ENCODE measurements around the gene GLRX5. TPM values are rescaled to one million over a fixed set of nuclear protein-coding genes. Genes with fewer than 3 reads are reported as not detected.

GLRX5 gene
- total RNA-seq, 2 donors from 2014 or later: 62.4 to 63.4 TPM

- TF ChIP-seq, protein P1, sequence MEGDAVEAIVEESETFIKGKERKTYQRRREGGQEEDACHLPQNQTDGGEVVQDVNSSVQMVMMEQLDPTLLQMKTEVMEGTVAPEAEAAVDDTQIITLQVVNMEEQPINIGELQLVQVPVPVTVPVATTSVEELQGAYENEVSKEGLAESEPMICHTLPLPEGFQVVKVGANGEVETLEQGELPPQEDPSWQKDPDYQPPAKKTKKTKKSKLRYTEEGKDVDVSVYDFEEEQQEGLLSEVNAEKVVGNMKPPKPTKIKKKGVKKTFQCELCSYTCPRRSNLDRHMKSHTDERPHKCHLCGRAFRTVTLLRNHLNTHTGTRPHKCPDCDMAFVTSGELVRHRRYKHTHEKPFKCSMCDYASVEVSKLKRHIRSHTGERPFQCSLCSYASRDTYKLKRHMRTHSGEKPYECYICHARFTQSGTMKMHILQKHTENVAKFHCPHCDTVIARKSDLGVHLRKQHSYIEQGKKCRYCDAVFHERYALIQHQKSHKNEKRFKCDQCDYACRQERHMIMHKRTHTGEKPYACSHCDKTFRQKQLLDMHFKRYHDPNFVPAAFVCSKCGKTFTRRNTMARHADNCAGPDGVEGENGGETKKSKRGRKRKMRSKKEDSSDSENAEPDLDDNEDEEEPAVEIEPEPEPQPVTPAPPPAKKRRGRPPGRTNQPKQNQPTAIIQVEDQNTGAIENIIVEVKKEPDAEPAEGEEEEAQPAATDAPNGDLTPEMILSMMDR (conservative IDR thresholded peaks at IDR 0.05): no peak
- H3K4me1 Mint-ChIP-seq: no peaks in the 10 kb centered on the region
- Histone ChIP-seq H3K4me1 (ENCODE audit: control insufficient read depth, insufficient read depth, low read length) (peaks cover 3% of the 10 kb centered on the region), H3K9me3 (ENCODE audit: control insufficient read depth, low read length) (no peaks in the 10 kb centered on the region), H3K27me3 (ENCODE audit: control insufficient read depth, insufficient read depth, low read length, poor library complexity, severe bottlenecking) (no peaks in the 10 kb centered on the region), H3K9ac (ENCODE audit: extremely low read depth, low read length, poor library complexity, severe bottlenecking) (no peak overlapping the region), H3K27ac (ENCODE audit: low read depth, low read length) (no peak overlapping the region), H3K36me3 (ENCODE audit: control insufficient read depth, insufficient read depth, low read length) (no peaks in the 10 kb centered on the region), H3K4me3 (ENCODE audit: low read length) (no peak overlapping the region)
- H3K36me3 Mint-ChIP-seq (ENCODE audit: low read depth): peaks cover 6% of the 10 kb centered on the region
- no peak overlapping the region for H3K27ac Mint-ChIP-seq
- peaks cover 3% of the 10 kb centered on the region for H3K9me3 Mint-ChIP-seq
- peak; percentile 5 for DNase-seq
- 90 to 97% methylated on average over 9 to 10 of the region's 10 CpGs for WGBS, 2 experiments (ENCODE audit: insufficient coverage in 1 of 2, insufficient read length in 1 of 2)
- H3K27me3 Mint-ChIP-seq (ENCODE audit: insufficient read depth): peaks cover 16% of the 10 kb centered on the region
- no peak overlapping the region for H3K4me3 Mint-ChIP-seq
Measured at GRCh38 chr14:95555053-95555452, 20.2 kb downstream of the GLRX5 start.

GRCh38 chr14:95557291-95557690 lies 22.4 kb downstream of the GLRX5 start:
- H3K9ac ChIP-seq (ENCODE audit: extremely low read depth, low read length, poor library complexity, severe bottlenecking): no peak overlapping the region
- H3K4me3 Mint-ChIP-seq: no peak overlapping the region
- H3K27ac Mint-ChIP-seq: no peak overlapping the region
- H3K4me1 Mint-ChIP-seq: peaks cover 3% of the 10 kb centered on the region
- H3K36me3 Mint-ChIP-seq (ENCODE audit: low read depth): no peaks in the 10 kb centered on the region
- H3K9me3 Mint-ChIP-seq: no peaks in the 10 kb centered on the region
- peaks cover 3% of the 10 kb centered on the region for H3K4me1 ChIP-seq (ENCODE audit: control insufficient read depth, insufficient read depth, low read length)
- H3K9me3 ChIP-seq (ENCODE audit: control insufficient read depth, low read length): no peaks in the 10 kb centered on the region
- DNase-seq: peak; percentile 57
- no peak overlapping the region for H3K4me3 ChIP-seq (ENCODE audit: low read length)
- no peaks in the 10 kb centered on the region for H3K36me3 ChIP-seq (ENCODE audit: control insufficient read depth, insufficient read depth, low read length)
- H3K27me3 ChIP-seq (ENCODE audit: control insufficient read depth, insufficient read depth, low read length, poor library complexity, severe bottlenecking): no peaks in the 10 kb centered on the region
- TF ChIP-seq, protein P1 (conservative IDR thresholded peaks at IDR 0.05): no peak
- no peak overlapping the region for H3K27ac ChIP-seq (ENCODE audit: low read depth, low read length)
- peaks cover 16% of the 10 kb centered on the region for H3K27me3 Mint-ChIP-seq (ENCODE audit: insufficient read depth)
- 85 to 87% methylated on average over 10 to 11 of the region's 11 CpGs for WGBS, 2 experiments (ENCODE audit: insufficient coverage in 1 of 2, insufficient read length in 1 of 2)

- Mint-ChIP-seq H3K4me1 (peaks cover 3% of the 10 kb centered on the region), H3K9me3 (no peaks in the 10 kb centered on the region), H3K27ac (no peak overlapping the region), H3K36me3 (ENCODE audit: low read depth) (no peaks in the 10 kb centered on the region), H3K4me3 (no peak overlapping the region), H3K27me3 (ENCODE audit: insufficient read depth) (peaks cover 15% of the 10 kb centered on the region)
- TF ChIP-seq, protein P1 (conservative IDR thresholded peaks at IDR 0.05): no peak
- Histone ChIP-seq H3K36me3 (ENCODE audit: control insufficient read depth, insufficient read depth, low read length) (no peaks in the 10 kb centered on the region), H3K27ac (ENCODE audit: low read depth, low read length) (no peak overlapping the region), H3K9me3 (ENCODE audit: control insufficient read depth, low read length) (no peaks in the 10 kb centered on the region), H3K27me3 (ENCODE audit: control insufficient read depth, insufficient read depth, low read length, poor library complexity, severe bottlenecking) (no peaks in the 10 kb centered on the region), H3K9ac (ENCODE audit: extremely low read depth, low read length, poor library complexity, severe bottlenecking) (no peak overlapping the region), H3K4me3 (ENCODE audit: low read length) (no peak overlapping the region), H3K4me1 (ENCODE audit: control insufficient read depth, insufficient read depth, low read length) (peaks cover 3% of the 10 kb centered on the region)
- peak; percentile 1 for DNase-seq
- WGBS, 2 experiments (ENCODE audit: insufficient coverage in 1 of 2, insufficient read length in 1 of 2): 60 to 71% methylated on average over 2 of the region's 2 CpGs
Measured at GRCh38 chr14:95557832-95558231, 23.0 kb downstream of the GLRX5 start.

All from endodermal cell (in vitro differentiated cells).